ENCODE data around the gene ENTPD8. TPM values are rescaled to one million over a fixed set of nuclear protein-coding genes. Genes with fewer than 3 reads are reported as not detected.
"Not testable (repeated sequence)": the region's sequence is repeated elsewhere in the genome, so short reads cannot be mapped to it uniquely, and the experiment has no call there.

The ENTPD8 gene
- total and polyA plus RNA-seq, 9 donors = 0.18 to 1.2 (median 0.39) TPM

DNA sequence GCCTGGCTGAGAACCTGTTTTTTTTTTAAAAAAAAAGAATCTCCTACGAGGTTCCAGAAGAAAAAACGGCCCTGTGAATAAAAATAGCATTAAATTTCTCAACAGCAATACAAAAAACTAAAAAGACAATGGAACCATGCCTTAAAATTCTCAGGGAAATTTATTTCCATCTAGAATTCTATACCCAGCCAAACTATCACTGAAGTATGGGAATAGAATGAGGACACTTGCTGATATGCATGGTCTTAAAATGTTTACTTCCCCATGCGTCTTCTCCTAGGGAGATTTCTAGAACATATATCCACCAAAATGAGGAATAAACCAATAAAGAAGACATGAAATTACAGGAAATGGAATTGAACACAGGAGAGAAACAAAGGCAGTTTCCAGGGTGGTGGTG is 34.5 kb upstream of the ENTPD8 start:
- no peak for DNase-seq
- H3K27ac ChIP-seq (ENCODE audit: low read length) = no peak overlapping the region
- no peaks in the 10 kb centered on the region for H3K36me3 ChIP-seq (ENCODE audit: control insufficient read depth, insufficient read depth, low read length)
- H3K4me3 ChIP-seq (ENCODE audit: low read length) = no peak overlapping the region
- peaks cover 11% of the 10 kb centered on the region for H3K9me3 ChIP-seq (replicated peaks; ENCODE audit: control insufficient read depth, low read depth, low read length)
- no CpG with 5 or more reads among the region's 3 CpGs for WGBS (ENCODE audit: insufficient coverage)
- H3K4me1 ChIP-seq (ENCODE audit: control insufficient read depth, insufficient read depth, low read length) = peaks cover 14% of the 10 kb centered on the region
- no peaks in the 10 kb centered on the region for H3K27me3 ChIP-seq (ENCODE audit: control insufficient read depth, insufficient read depth, low read length)

DNA sequence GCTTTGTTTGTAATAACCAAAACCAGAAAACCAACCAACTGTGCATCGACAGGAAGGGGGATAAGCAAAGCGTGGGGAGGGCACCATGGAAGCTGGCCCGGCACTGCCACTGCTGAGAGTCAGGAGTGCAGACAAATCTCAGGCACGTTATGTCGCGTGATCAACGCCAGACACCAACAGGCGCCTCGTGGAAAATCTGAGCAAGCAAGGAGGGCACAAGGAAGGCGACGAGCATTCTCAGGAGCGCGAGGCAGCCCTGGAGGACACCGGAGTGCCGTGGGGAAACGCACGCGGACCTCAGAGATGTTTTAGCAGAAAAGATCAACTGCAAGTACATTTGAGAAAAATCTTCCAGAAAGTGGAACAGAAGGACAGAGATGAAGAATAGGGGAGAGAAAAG is 33.1 kb upstream of the ENTPD8 start:
- WGBS (ENCODE audit: insufficient coverage) = 92% methylated on average over 18 of the region's 18 CpGs
- Histone ChIP-seq H3K27ac (ENCODE audit: low read length) (no peak overlapping the region), H3K27me3 (ENCODE audit: control insufficient read depth, insufficient read depth, low read length) (peaks cover 2% of the 10 kb centered on the region), H3K4me1 (ENCODE audit: control insufficient read depth, insufficient read depth, low read length) (peaks cover 7% of the 10 kb centered on the region), H3K4me3 (ENCODE audit: low read length) (no peak overlapping the region), H3K36me3 (ENCODE audit: control insufficient read depth, insufficient read depth, low read length) (no peaks in the 10 kb centered on the region), H3K9me3 (replicated peaks; ENCODE audit: control insufficient read depth, low read depth, low read length) (peaks cover 11% of the 10 kb centered on the region)
- DNase-seq = no peak

DNA sequence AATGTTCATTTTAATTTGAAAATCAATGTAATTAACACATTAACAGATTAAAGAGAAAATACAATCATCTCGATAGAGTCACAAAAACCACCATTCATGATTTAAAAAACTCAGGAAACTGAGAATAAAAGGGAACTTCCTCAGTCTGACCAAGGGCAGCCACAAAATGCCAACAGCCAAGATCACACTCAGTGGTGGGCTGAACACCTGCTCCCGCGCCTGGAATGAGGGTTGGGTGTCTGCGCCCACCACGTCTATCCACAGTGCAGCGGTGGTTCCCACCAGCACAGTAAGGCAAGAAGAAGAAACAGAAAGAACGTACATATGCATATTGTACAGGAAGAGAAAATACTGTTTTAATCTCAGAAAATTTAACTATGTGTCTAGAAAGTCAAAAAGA is 29.6 kb upstream of the ENTPD8 start:
- Histone ChIP-seq H3K4me1 (ENCODE audit: control insufficient read depth, insufficient read depth, low read length) (no peaks in the 10 kb centered on the region), H3K27ac (ENCODE audit: low read length) (no peak overlapping the region), H3K36me3 (ENCODE audit: control insufficient read depth, insufficient read depth, low read length) (no peaks in the 10 kb centered on the region), H3K4me3 (ENCODE audit: low read length) (no peak overlapping the region), H3K9me3 (replicated peaks; ENCODE audit: control insufficient read depth, low read depth, low read length) (peaks cover 4% of the 10 kb centered on the region), H3K27me3 (ENCODE audit: control insufficient read depth, insufficient read depth, low read length) (peaks cover 2% of the 10 kb centered on the region)
- DNase-seq = no peak
- WGBS (ENCODE audit: insufficient coverage) = no CpG with 5 or more reads among the region's 7 CpGs

DNA sequence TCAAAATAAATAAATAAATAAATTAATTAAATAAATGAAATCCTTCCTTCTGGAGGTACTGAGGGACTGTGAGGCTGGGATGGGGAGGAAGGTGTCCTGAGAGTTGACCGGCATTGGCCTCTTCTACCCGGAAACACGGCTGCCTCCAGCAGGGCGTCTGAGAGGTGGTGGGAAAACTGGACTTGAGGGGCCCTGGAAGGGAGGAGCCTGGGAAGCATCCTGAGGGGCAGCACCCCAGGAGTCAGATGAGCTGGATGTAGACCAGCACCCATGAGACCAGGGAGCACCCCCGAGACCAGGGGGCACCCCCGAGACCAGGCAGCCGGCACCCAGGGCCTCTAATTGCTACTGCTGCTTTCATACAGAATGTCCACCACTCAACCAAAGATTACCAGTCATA is 26.7 kb upstream of the ENTPD8 start:
- Histone ChIP-seq H3K36me3 (ENCODE audit: control insufficient read depth, insufficient read depth, low read length) (no peaks in the 10 kb centered on the region), H3K27me3 (ENCODE audit: control insufficient read depth, insufficient read depth, low read length) (peaks cover 2% of the 10 kb centered on the region), H3K4me3 (ENCODE audit: low read length) (no peak overlapping the region), H3K9me3 (replicated peaks; ENCODE audit: control insufficient read depth, low read depth, low read length) (no peaks in the 10 kb centered on the region), H3K4me1 (ENCODE audit: control insufficient read depth, insufficient read depth, low read length) (no peaks in the 10 kb centered on the region), H3K27ac (ENCODE audit: low read length) (no peak overlapping the region)
- DNase-seq = no peak
- WGBS (ENCODE audit: insufficient coverage) = 89% methylated on average over 4 of the region's 7 CpGs

DNA sequence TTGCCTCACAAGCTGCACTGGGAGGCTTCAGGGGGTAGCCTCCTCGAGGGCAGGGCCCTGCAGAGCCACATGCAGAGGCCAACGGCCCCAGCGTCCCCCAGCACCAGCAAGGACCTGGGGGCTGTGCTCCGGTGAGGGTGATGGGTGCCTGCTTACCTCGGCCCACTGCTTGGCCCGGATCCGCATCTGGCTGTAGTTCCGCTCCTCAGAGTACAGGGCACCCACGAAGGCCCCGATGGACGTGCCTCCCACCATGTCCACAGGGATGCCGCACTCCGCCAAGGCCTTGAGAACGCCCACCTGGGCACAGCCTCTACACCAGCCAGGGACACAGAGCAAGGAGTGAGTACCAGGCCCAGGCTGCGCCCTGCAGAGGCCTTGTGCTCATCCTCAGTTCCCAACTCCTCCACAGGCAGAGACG is 26.0 kb upstream of the ENTPD8 start:
- Histone ChIP-seq H3K4me1 (ENCODE audit: control insufficient read depth, insufficient read depth, low read length) (no peaks in the 10 kb centered on the region), H3K4me3 (ENCODE audit: low read length) (no peak overlapping the region), H3K27me3 (ENCODE audit: control insufficient read depth, insufficient read depth, low read length) (peaks cover 5% of the 10 kb centered on the region), H3K36me3 (ENCODE audit: control insufficient read depth, insufficient read depth, low read length) (no peaks in the 10 kb centered on the region), H3K27ac (ENCODE audit: low read length) (no peak overlapping the region), H3K9me3 (replicated peaks; ENCODE audit: control insufficient read depth, low read depth, low read length) (no peaks in the 10 kb centered on the region)
- no peak for DNase-seq
- WGBS (ENCODE audit: insufficient coverage) = 94% methylated on average over 15 of the region's 16 CpGs

GRCh38 chr9:137466389-137467085 is 25.4 kb upstream of the ENTPD8 start:
- H3K27me3 ChIP-seq (ENCODE audit: control insufficient read depth, insufficient read depth, low read length) = peaks cover 12% of the 10 kb centered on the region
- DNase-seq; H3K4me3 ChIP-seq (ENCODE audit: low read length); H3K27ac ChIP-seq (ENCODE audit: low read length); H3K36me3 ChIP-seq (ENCODE audit: control insufficient read depth, insufficient read depth, low read length); H3K9me3 ChIP-seq (replicated peaks; ENCODE audit: control insufficient read depth, low read depth, low read length); H3K4me1 ChIP-seq (ENCODE audit: control insufficient read depth, insufficient read depth, low read length): not testable (repeated sequence)
- WGBS (ENCODE audit: insufficient coverage) = 91% methylated on average over 35 of the region's 35 CpGs

DNA sequence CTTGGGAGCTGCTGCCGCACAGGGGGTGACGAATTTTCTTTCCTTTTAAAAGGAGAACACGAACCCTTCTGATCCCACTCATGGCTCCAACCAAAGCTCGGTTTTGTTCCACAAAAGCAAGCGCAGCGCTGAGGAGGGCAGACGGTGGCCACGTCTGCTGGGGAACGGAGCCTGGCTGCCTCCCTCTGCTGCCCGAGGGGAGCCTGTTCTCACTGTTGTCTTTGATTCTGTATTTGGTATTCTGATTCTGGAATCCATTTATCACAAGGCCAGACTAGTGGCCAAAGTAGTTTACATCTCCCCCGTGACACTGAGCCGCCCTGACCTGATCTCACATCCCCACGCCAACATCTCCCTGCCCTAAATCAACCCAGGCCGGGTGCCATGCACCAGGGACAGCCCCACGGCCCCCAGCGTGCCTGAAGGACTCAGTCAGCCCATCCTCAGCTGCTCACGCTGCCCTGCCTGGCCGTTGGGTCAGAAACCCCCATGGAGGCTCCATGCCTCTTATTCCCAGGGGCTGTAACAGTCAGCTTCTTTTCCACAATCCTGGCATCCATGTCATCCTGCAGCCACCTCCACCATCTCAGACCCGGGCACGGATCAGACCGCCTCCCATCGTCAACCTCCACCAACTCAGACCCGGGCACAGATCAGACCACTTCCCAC is 24.7 kb upstream of the ENTPD8 start:
- Histone ChIP-seq H3K9me3 (replicated peaks; ENCODE audit: control insufficient read depth, low read depth, low read length) (no peaks in the 10 kb centered on the region), H3K27me3 (ENCODE audit: control insufficient read depth, insufficient read depth, low read length) (peaks cover 16% of the 10 kb centered on the region), H3K36me3 (ENCODE audit: control insufficient read depth, insufficient read depth, low read length) (no peaks in the 10 kb centered on the region), H3K4me3 (ENCODE audit: low read length) (no peak overlapping the region), H3K4me1 (ENCODE audit: control insufficient read depth, insufficient read depth, low read length) (peaks cover 5% of the 10 kb centered on the region), H3K27ac (ENCODE audit: low read length) (no peak overlapping the region)
- DNase-seq = no peak
- WGBS (ENCODE audit: insufficient coverage) = 83% methylated on average over 15 of the region's 23 CpGs

- H3K27ac ChIP-seq (ENCODE audit: low read length) = no peak overlapping the region
- peaks cover 5% of the 10 kb centered on the region for H3K4me1 ChIP-seq (ENCODE audit: control insufficient read depth, insufficient read depth, low read length)
- H3K4me3 ChIP-seq (ENCODE audit: low read length) = no peak overlapping the region
- no peaks in the 10 kb centered on the region for H3K9me3 ChIP-seq (replicated peaks; ENCODE audit: control insufficient read depth, low read depth, low read length)
- no peak for DNase-seq
- no peaks in the 10 kb centered on the region for H3K36me3 ChIP-seq (ENCODE audit: control insufficient read depth, insufficient read depth, low read length)
- 78% methylated on average over 19 of the region's 23 CpGs for WGBS (ENCODE audit: insufficient coverage)
- peaks cover 16% of the 10 kb centered on the region for H3K27me3 ChIP-seq (ENCODE audit: control insufficient read depth, insufficient read depth, low read length)
These were observed 24.0 kb upstream of the ENTPD8 start for GRCh38 chr9:137465000-137465719.

DNA sequence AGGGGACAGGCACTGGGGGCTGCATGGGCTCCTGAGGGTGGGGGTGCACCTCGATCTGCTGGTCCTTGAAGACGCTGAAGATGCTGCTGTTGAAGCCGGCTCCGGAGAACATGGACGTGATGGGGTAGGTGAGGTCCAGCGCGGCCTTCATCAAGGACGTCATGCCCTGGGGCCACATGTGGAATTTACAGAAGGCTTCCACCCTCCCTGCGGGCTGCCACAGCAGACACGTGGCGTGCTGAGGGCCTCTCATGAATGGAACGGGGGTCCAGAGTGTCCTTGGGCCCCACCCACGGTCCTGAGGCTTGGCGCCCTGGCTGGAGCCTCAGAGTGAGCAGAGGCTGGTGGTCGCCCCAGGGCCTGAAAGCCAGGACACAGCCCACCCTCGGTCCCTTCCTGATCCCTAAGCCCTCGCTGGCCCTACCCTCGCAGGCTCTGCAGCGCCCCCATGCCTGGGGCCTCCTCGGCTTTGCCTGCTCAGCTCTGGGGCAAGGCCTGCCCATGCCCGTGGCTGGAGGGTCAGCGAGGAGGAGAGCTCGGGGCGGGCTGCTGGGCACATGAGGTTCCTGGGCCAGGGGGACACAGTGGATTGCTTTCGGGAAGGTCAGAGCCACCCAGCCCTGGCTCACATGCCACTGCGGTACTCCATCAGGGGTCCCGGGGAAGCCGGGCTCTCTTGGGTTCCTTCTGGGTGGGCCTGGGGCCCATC is 23.3 kb upstream of the ENTPD8 start:
- Histone ChIP-seq H3K4me3 (ENCODE audit: low read length) (no peak overlapping the region), H3K36me3 (ENCODE audit: control insufficient read depth, insufficient read depth, low read length) (no peaks in the 10 kb centered on the region), H3K27ac (ENCODE audit: low read length) (no peak overlapping the region), H3K4me1 (ENCODE audit: control insufficient read depth, insufficient read depth, low read length) (peaks cover 11% of the 10 kb centered on the region), H3K9me3 (replicated peaks; ENCODE audit: control insufficient read depth, low read depth, low read length) (no peaks in the 10 kb centered on the region), H3K27me3 (ENCODE audit: control insufficient read depth, insufficient read depth, low read length) (peaks cover 14% of the 10 kb centered on the region)
- WGBS (ENCODE audit: insufficient coverage) = 90% methylated on average over 21 of the region's 28 CpGs
- no peak for DNase-seq

GRCh38 chr9:137463931-137464290 is 22.8 kb upstream of the ENTPD8 start:
- no peak for DNase-seq
- H3K4me3 ChIP-seq (ENCODE audit: low read length) = no peak overlapping the region
- peaks cover 13% of the 10 kb centered on the region for H3K4me1 ChIP-seq (ENCODE audit: control insufficient read depth, insufficient read depth, low read length)
- no peak overlapping the region for H3K27ac ChIP-seq (ENCODE audit: low read length)
- WGBS (ENCODE audit: insufficient coverage) = 95% methylated on average over 13 of the region's 18 CpGs
- no peaks in the 10 kb centered on the region for H3K36me3 ChIP-seq (ENCODE audit: control insufficient read depth, insufficient read depth, low read length)
- no peaks in the 10 kb centered on the region for H3K9me3 ChIP-seq (replicated peaks; ENCODE audit: control insufficient read depth, low read depth, low read length)
- H3K27me3 ChIP-seq (ENCODE audit: control insufficient read depth, insufficient read depth, low read length) = peaks cover 14% of the 10 kb centered on the region
